Esophagus muscularis mucosa (tissue), 4 donors: ENCODE data around the gene CCDC170. TPM values are rescaled to one million over a fixed set of nuclear protein-coding genes. Genes with fewer than 3 reads are reported as not detected.

Source experiments
- DNase-seq: peaks from one replicate; pipeline ENCODE4 v3.0.0-alpha.2; 2017; ENCODE audit errors: extremely low spot score
- H3K27ac ChIP-seq, 4 donors: fragments of 200-600 bp; sonication (generic); replicated peaks in 1 of 4; 1 replicate in 3 of 4; 2 replicates in 1 of 4; pipeline ENCODE4 v1.5.1; 2016 to 2019; ENCODE audit warnings: mild to moderate bottlenecking in 1 of 4
- H3K27me3 ChIP-seq, 4 donors: fragments of 200-600 bp; sonication (generic); one replicate each; pipeline versions ENCODE4 v1.5.1 to v1.6.0; 2016 to 2019
- H3K36me3 ChIP-seq, 4 donors: fragments of 200-600 bp; sonication (generic); one replicate each; pipeline ENCODE4 v1.5.1; 2016 to 2019
- H3K4me1 ChIP-seq, 4 donors: fragments of 200-600 bp; sonication (generic); one replicate each; pipeline ENCODE4 v1.5.1; 2016 to 2019
- H3K4me3 ChIP-seq, 4 donors: fragments of 200-600 bp; sonication (generic); 1 replicate in 2 of 4; 2 replicates in 2 of 4; pipeline ENCODE4 v1.5.1; 2016 to 2019; ENCODE audit warnings: mild to moderate bottlenecking in 4 of 4, moderate library complexity in 1 of 4
- H3K9me3 ChIP-seq, 4 donors: fragments of 200-600 bp; sonication (generic); 1 replicate in 3 of 4; 2 replicates in 1 of 4; pipeline ENCODE4 v1.5.1; 2016 to 2019
- EP300 ChIP-seq: sonication (generic); formaldehyde crosslinking; IDR thresholded peaks from one replicate; pipeline ENCODE4 v1.6.1; 2017; ENCODE audit warnings: antibody characterized with exemption
- POLR2A ChIP-seq: fragments of 450-650 bp; IDR thresholded peaks from one replicate; pipeline ENCODE4 v1.6.1; 2017; ENCODE audit warnings: antibody characterized with exemption, moderate library complexity, mild to moderate bottlenecking, low read depth
- POLR2AphosphoS5 ChIP-seq, 2 donors: sonication (generic); formaldehyde crosslinking; IDR thresholded peaks; one replicate each; pipeline ENCODE4 v1.6.1; 2017; ENCODE audit warnings: antibody characterized with exemption in 2 of 2
- WGBS: methylation state at CpG from one replicate; pipeline ENCODE4 v1.1.5; 2018; 5-methylcytosine and 5-hydroxymethylcytosine counted together
- intact Hi-C: fragments of 100-400 bp; cut with DNase I; formaldehyde crosslinking; loops from one replicate; pipeline ENCODE4 v1.15.1; 2023
- total RNA-seq, 4 donors: library from RNA; depleted of rRNA; stranded (reverse); fragments of >200 nt; gene quantifications; one replicate each; pipeline versions ENCODE4 v1.1.0 to v1.2.1, GENCODE V29; 2016
- TF ChIP-seq, protein P1 (sequence below), 3 experiments: fragments of 200-600 bp in 2 of 3; fragments of 450-650 bp in 1 of 3; sonication (generic) in 2 of 3; IDR thresholded peaks; one replicate each; pipeline ENCODE4 v1.5.1; 2017 to 2019; ENCODE audit warnings: antibody characterized with exemption in 3 of 3, mild to moderate bottlenecking in 2 of 3, moderate library complexity in 1 of 3

The CCDC170 gene
- total RNA-seq, 4 donors from 2014 or later: 0.32 to 1.5 (median 0.49) TPM

- TF ChIP-seq, protein P1, sequence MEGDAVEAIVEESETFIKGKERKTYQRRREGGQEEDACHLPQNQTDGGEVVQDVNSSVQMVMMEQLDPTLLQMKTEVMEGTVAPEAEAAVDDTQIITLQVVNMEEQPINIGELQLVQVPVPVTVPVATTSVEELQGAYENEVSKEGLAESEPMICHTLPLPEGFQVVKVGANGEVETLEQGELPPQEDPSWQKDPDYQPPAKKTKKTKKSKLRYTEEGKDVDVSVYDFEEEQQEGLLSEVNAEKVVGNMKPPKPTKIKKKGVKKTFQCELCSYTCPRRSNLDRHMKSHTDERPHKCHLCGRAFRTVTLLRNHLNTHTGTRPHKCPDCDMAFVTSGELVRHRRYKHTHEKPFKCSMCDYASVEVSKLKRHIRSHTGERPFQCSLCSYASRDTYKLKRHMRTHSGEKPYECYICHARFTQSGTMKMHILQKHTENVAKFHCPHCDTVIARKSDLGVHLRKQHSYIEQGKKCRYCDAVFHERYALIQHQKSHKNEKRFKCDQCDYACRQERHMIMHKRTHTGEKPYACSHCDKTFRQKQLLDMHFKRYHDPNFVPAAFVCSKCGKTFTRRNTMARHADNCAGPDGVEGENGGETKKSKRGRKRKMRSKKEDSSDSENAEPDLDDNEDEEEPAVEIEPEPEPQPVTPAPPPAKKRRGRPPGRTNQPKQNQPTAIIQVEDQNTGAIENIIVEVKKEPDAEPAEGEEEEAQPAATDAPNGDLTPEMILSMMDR (IDR thresholded peaks at IDR 0.05): no peak
- TF ChIP-seq POLR2A: no peak
- TF ChIP-seq EP300: no peak
- TF ChIP-seq POLR2AphosphoS5 (IDR thresholded peaks at IDR 0.05): no peak
- intact Hi-C loops: no loop called here
- 20% methylated on average over 1 of the region's 1 CpG for WGBS
- Histone ChIP-seq H3K4me1 (no peaks in the 10 kb centered on the region), H3K9me3 (peaks cover 0 to 29% (median 20%) of the 10 kb centered on the region in 4 donors), H3K27ac (no peak overlapping the region), H3K36me3 (no peaks in the 10 kb centered on the region), H3K27me3 (no peaks in the 10 kb centered on the region), H3K4me3 (no peak overlapping the region)
- DNase-seq: no peak
Measured at GRCh38 chr6:151523034-151523433, 29.2 kb downstream of the CCDC170 start.

DNA sequence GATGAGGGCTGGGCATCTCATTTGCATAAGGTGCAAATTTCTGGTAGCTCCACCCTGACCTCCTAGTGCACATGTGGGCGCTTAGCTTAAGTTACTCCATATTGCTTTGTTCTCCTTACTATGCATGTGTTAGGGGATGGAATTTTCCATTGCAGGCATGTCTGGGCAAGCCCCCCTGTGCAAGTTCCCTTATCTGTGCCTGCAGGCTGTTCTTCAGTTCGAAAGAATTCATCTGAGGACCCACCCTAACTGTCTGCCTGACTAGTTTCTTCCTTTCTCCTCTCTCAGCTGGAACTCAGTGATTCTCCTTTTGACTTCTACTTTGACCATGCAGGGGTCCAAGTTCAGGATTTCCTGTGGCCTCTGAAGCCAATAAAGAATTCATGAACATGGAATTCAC, 30.2 kb downstream of the CCDC170 start:
- intact Hi-C loops: no loop called here
- TF ChIP-seq POLR2A: no peak
- TF ChIP-seq, protein P1 (IDR thresholded peaks at IDR 0.05): no peak
- TF ChIP-seq POLR2AphosphoS5 (IDR thresholded peaks at IDR 0.05): no peak
- no peak for TF ChIP-seq EP300
- WGBS: 75% methylated on average over 2 of the region's 2 CpGs

GRCh38 chr6:151534576-151534975, 40.8 kb downstream of the CCDC170 start:
- H3K36me3 ChIP-seq: no peaks in the 10 kb centered on the region
- H3K4me3 ChIP-seq: no peak overlapping the region
- H3K9me3 ChIP-seq: peaks cover 0 to 13% (median 1%) of the 10 kb centered on the region in 4 donors
- TF ChIP-seq POLR2AphosphoS5 (IDR thresholded peaks at IDR 0.05): no peak
- TF ChIP-seq, protein P1 (IDR thresholded peaks at IDR 0.05): no peak
- no peak for TF ChIP-seq POLR2A
- TF ChIP-seq EP300: no peak
- WGBS: 91% methylated on average over 3 of the region's 3 CpGs
- H3K27ac ChIP-seq: no peak overlapping the region
- no peak for DNase-seq
- no peaks in the 10 kb centered on the region for H3K27me3 ChIP-seq
- intact Hi-C loops: no loop called here
- H3K4me1 ChIP-seq: no peaks in the 10 kb centered on the region

More for the DNA sequence above, 30.2 kb downstream of the CCDC170 start:
- no peak for DNase-seq
- Histone ChIP-seq H3K27me3 (no peaks in the 10 kb centered on the region), H3K27ac (no peak overlapping the region), H3K4me3 (no peak overlapping the region), H3K9me3 (peaks cover 0 to 24% (median 15%) of the 10 kb centered on the region in 4 donors), H3K4me1 (no peaks in the 10 kb centered on the region), H3K36me3 (no peaks in the 10 kb centered on the region)

DNA sequence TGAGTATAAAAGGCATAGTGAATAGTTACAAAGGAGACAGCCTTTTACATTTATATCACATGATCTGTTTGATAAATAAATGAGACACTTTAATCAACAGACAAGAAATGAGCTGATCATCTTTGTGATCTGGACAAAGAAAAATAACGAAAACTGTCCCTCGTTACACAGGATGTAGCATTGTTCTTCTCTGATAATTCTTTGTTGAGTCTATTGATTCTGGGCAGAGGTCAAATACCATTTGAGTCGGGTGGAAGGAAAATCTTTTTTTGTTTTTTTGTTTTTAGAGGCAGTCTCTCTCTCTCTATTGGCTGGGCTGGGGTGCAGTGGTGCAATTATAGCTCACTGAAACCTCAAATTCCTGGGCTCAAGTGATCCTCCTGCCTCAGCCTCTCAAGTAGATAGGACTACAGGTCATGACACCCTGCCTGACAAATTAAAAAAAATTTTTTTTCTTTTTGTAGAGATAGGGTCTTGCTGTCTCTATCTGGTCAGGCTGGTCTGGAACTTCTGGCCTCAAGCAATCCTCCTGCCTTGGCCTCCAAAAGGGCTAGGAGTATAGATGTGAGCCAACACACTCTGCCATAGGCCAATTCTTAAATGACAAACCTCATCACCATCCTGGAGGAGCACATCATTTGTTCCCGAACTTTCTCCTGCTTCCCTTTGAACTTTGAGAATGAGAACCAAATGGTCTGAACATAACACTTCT, 41.8 kb downstream of the CCDC170 start:
- 64% methylated on average over 4 of the region's 4 CpGs for WGBS
- no peaks in the 10 kb centered on the region for H3K36me3 ChIP-seq
- no peak for TF ChIP-seq EP300
- no peak for TF ChIP-seq POLR2A
- TF ChIP-seq, protein P1 (IDR thresholded peaks at IDR 0.05): no peak
- no peak for TF ChIP-seq POLR2AphosphoS5 (IDR thresholded peaks at IDR 0.05)
- H3K9me3 ChIP-seq: peaks cover 0 to 22% (median 9%) of the 10 kb centered on the region in 4 donors
- intact Hi-C loops: no loop called here
- no peak overlapping the region for H3K27ac ChIP-seq
- no peaks in the 10 kb centered on the region for H3K27me3 ChIP-seq
- no peaks in the 10 kb centered on the region for H3K4me1 ChIP-seq
- DNase-seq: no peak
- no peak overlapping the region for H3K4me3 ChIP-seq

GRCh38 chr6:151536188-151536479, 42.3 kb downstream of the CCDC170 start:
- Histone ChIP-seq H3K4me3 (no peak overlapping the region), H3K36me3 (no peaks in the 10 kb centered on the region), H3K4me1 (no peaks in the 10 kb centered on the region), H3K27ac (no peak overlapping the region), H3K9me3 (peaks cover 0 to 26% (median 10%) of the 10 kb centered on the region in 4 donors), H3K27me3 (no peaks in the 10 kb centered on the region)
- no peak for DNase-seq
- TF ChIP-seq POLR2AphosphoS5 (IDR thresholded peaks at IDR 0.05) (no peak), POLR2A (no peak), EP300 (no peak)
- TF ChIP-seq, protein P1 (IDR thresholded peaks at IDR 0.05): no peak
- WGBS: 83% methylated on average over 10 of the region's 10 CpGs
- intact Hi-C loops: no loop called here
